ENCODE results near the gene CLOCK. TPM values are rescaled to one million over a fixed set of nuclear protein-coding genes. Genes with fewer than 3 reads are reported as not detected.
A peak's percentile ranks its signal among the peaks of the same experiment; 100 is the strongest.

CLOCK gene
- total RNA-seq, 2 donors from 2014 or later = 19.5 to 25.4 TPM

GRCh38 chr4:55398461-55398860, 148.2 kb downstream of the CLOCK start:
- Histone ChIP-seq H3K27me3 (replicated peaks; ENCODE audit: insufficient read depth) (no peaks in the 10 kb centered on the region), H3K9me3 (no peaks in the 10 kb centered on the region), H3K27ac (peak overlapping the region; percentile 96 to 97), H3K4me1 (replicated peaks) (no peaks in the 10 kb centered on the region), H3K4me3 (peak overlapping the region; percentile 86 to 98), H3K36me3 (no peaks in the 10 kb centered on the region)
- intact Hi-C loops (cut with DNase I) = no loop called here
- 14% methylated on average over 1 of the region's 1 CpG for WGBS
- TF ChIP-seq POLR2AphosphoS5 (IDR thresholded peaks at IDR 0.05) = no peak
- TF ChIP-seq POLR2A (IDR thresholded peaks at IDR 0.05) = peak; percentile 24
- no peak for DNase-seq (ENCODE audit: low spot score)

- no peak for TF ChIP-seq POLR2AphosphoS5 (IDR thresholded peaks at IDR 0.05)
- TF ChIP-seq CTCF (IDR thresholded peaks at IDR 0.05) = no peak
- no peak for TF ChIP-seq POLR2A (IDR thresholded peaks at IDR 0.05)
- Histone ChIP-seq H3K36me3 (no peaks in the 10 kb centered on the region), H3K27me3 (replicated peaks; ENCODE audit: insufficient read depth) (no peaks in the 10 kb centered on the region), H3K27ac (peak overlapping the region; percentile 96 to 97), H3K4me1 (replicated peaks) (no peaks in the 10 kb centered on the region), H3K9me3 (no peaks in the 10 kb centered on the region), H3K4me3 (peak overlapping the region; percentile 86 to 98)
- no peak for DNase-seq (ENCODE audit: low spot score)
- intact Hi-C loops (cut with DNase I) = no loop called here
- WGBS = 53% methylated on average over 15 of the region's 15 CpGs
These were observed 149.0 kb downstream of the CLOCK start for GRCh38 chr4:55397520-55398321.

- H3K27me3 ChIP-seq (replicated peaks; ENCODE audit: insufficient read depth) = no peaks in the 10 kb centered on the region
- DNase-seq (ENCODE audit: low spot score) = no peak
- peak overlapping the region; percentile 96 to 97 for H3K27ac ChIP-seq
- 7% methylated on average over 7 of the region's 7 CpGs for WGBS
- peak overlapping the region; percentile 86 to 98 for H3K4me3 ChIP-seq
- TF ChIP-seq POLR2AphosphoS5 (IDR thresholded peaks at IDR 0.05) (no peak), POLR2A (IDR thresholded peaks at IDR 0.05) (no peak), CTCF (IDR thresholded peaks at IDR 0.05) (no peak)
- H3K9me3 ChIP-seq = no peaks in the 10 kb centered on the region
- no peaks in the 10 kb centered on the region for H3K36me3 ChIP-seq
- H3K4me1 ChIP-seq (replicated peaks) = no peaks in the 10 kb centered on the region
- intact Hi-C loops (cut with DNase I) = no loop called here
These were observed 149.6 kb downstream of the CLOCK start for GRCh38 chr4:55397126-55397436.

GRCh38 chr4:55396308-55397125, 150.2 kb downstream of the CLOCK start:
- Histone ChIP-seq H3K4me3 (peak overlapping the region; percentile 86 to 98), H3K36me3 (no peaks in the 10 kb centered on the region), H3K27ac (peak overlapping the region; percentile 96 to 97), H3K27me3 (replicated peaks; ENCODE audit: insufficient read depth) (no peaks in the 10 kb centered on the region), H3K4me1 (replicated peaks) (no peaks in the 10 kb centered on the region), H3K9me3 (no peaks in the 10 kb centered on the region)
- TF ChIP-seq POLR2AphosphoS5 (IDR thresholded peaks at IDR 0.05) (peak; percentile 39), POLR2A (IDR thresholded peaks at IDR 0.05) (no peak)
- under 1% methylated on average over 19 of the region's 41 CpGs for WGBS
- intact Hi-C loops (cut with DNase I) = loop anchor here (1.0 kb wide), 1 partner anchor 50 kb away; the partner anchor contains the start of gene SRD5A3
- DNase-seq (ENCODE audit: low spot score) = peak; percentile 21

- peak; percentile 96 for DNase-seq (ENCODE audit: low spot score)
- Histone ChIP-seq H3K27ac (peak within 1 kb of the TSS; percentile 96 to 97), H3K4me1 (replicated peaks) (no peaks in the 10 kb centered on the region), H3K4me3 (peak within 1 kb of the TSS; percentile 86 to 98), H3K36me3 (no peaks in the 10 kb centered on the region), H3K9me3 (no peaks in the 10 kb centered on the region), H3K27me3 (replicated peaks; ENCODE audit: insufficient read depth) (no peaks in the 10 kb centered on the region)
- intact Hi-C loops (cut with DNase I) = loop anchor here (1.0 kb wide), 1 partner anchor 49 kb away; the partner anchor contains the start of gene SRD5A3
- peak in 1 of 4 experiments; percentile 19 for TF ChIP-seq CTCF (IDR thresholded peaks at IDR 0.05)
- peak; percentile 99 for TF ChIP-seq POLR2A (IDR thresholded peaks at IDR 0.05)
- peak; percentile 83 for TF ChIP-seq POLR2AphosphoS5 (IDR thresholded peaks at IDR 0.05)
- under 1% methylated on average over 72 of the region's 95 CpGs for WGBS
These were observed 151.0 kb downstream of the CLOCK start, which contains the start of gene TMEM165 for GRCh38 chr4:55395529-55396307. TSS of gene TMEM165 (plus strand) at chr4:55395957. CDS start at chr4:55396190, 233 bp downstream.

Measured in prostate gland (tissue), 2 donors.